ENCODE results near the gene IL37.

Gene IL37

DNA sequence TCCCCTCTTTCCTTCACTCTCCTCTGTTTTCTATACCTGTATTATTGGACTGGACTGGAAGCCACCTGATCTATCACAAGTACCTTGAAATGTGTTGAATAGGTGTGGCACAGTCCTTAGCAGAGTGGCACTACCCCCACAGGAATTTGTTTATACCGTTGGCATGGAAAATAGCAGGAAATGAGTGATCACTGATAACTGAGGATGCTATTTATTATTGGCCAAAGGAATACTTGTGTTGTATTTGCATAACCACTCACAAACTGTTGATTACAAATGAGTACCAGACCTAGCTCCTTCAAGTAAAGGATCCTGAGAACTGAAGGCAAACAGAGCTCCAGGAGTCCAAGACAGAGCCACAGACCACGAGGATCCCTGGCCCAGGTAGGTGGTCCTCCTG is at the start of gene IL37:
Gene IL37 (plus strand): TSS at position 301 of the 400 bp plus-strand sequence. CDS start 1,848 bp downstream, outside the sequence.
- DNase-seq (ENCODE audit: low read depth in 2 of 2) = no peak

- DNase-seq (ENCODE audit: low read depth in 2 of 2) = no peak
These were observed 46.9 kb upstream of the IL37 start for GRCh38 chr2:112864072-112864471.

DNA sequence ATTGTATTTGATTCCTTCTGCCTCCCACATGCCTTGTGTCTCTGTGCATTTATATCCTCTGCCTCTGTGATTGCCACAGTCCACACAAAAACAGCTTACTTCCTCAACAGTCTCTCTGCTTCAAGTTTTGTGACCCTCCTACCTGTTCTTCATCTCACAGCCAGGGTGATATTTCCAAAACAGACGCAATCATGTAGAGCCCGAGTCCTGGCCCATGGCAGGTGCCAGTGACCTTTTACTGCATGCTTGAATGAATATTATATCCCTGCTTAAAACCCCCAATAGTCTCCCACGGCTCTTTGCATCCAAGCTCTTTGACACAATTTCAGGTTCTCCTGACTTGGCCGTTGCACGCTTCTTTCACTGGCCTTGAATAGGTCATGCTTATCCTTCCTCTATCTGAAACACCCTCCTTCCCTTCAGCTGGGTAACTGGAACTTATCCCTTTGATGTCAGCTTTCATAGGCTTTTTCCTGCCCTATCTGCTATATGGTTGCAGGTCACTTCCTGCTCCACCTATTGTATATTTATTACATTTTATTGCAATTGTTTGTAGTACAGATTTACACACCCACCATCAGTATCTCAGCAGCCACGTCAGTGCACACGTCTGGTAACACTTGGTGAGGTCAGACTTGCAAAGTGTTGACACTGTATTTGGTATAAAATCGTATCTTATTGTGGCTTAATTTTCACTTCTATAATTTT is 44.7 kb upstream of the IL37 start:
- DNase-seq (ENCODE audit: low read depth in 2 of 2) = no peak

- DNase-seq (ENCODE audit: low read depth in 2 of 2) = no peak
These were observed 43.0 kb upstream of the IL37 start for GRCh38 chr2:112867701-112868631.

DNA sequence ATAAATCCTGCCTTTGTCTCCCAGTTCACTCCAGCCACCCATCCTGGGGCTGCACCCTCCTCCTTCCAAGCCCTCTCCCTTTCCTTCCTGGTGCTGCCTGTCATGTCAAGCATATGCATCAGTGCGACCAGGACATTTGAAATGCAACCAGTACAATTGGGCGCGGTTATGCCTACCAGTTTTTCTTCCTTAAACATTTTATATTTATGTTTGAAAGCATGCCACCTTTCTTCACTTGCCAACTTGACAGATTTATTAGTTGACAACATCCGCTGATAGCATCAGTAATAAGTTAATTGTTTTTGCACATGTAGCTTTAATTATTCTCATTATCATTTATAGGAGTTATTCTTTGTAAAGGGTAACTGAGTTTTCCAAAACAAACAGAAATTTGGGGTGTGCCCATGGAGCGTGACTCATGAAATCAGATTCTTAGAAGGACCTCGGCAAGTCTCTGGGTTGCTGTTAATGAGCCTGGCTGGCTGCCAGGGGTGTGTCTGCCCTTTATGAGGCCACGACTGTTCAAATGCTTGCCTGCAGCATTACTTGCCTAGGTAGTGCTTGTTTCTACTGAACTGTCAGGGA is 41.6 kb upstream of the IL37 start:
- peak in 1 of 2 donors; percentile 16 for DNase-seq (ENCODE audit: low read depth in 2 of 2)

DNA sequence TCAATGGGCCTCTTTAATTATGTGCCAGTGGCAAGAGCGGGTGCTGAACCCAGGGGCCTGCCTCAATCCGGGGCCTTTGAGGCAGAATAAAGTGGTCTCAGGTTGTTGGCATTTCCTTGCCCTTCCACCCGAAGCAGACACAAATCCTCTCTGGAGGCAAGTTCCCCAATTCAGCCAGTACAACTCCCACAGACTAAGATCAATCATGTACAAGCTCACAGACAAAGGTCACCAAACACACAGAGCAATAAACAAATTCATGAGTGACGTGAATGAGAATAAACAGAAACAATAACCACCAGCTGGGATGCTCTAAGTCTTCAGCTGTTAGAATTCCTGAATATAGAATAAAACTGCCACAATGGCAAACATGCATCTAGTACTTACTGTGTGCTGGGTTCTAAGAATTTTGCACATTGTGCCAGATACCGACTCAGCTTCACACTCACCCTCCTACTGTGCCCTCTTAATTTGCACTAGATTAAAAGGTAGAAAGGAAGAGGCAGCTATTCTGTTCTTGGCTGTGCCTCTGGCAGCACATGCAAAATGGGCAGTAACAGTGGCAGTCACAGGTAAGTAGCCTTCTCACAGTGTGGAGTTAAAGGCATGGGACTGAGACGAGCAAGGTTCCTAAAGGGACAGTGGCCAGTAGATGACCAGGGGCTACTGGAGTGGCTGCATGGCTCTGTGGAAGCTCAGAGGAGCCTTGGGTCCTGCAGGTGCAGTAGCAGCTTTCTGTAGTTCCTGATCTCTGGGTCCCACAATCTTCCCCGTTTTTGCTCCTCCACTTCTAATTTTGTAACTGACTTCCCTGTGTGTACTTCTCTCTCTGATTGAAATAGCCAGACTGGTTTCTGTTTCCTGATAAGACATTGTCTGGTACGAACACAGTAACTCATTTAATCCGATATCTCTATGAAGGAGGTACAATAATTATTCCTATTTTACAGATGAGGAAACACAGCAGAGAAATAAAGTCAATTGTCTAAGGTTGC is 39.8 kb upstream of the IL37 start:
- no peak for DNase-seq (ENCODE audit: low read depth in 2 of 2)

- no peak for DNase-seq (ENCODE audit: low read depth in 2 of 2)
These were observed 34.6 kb upstream of the IL37 start for GRCh38 chr2:112876257-112876970.

DNA sequence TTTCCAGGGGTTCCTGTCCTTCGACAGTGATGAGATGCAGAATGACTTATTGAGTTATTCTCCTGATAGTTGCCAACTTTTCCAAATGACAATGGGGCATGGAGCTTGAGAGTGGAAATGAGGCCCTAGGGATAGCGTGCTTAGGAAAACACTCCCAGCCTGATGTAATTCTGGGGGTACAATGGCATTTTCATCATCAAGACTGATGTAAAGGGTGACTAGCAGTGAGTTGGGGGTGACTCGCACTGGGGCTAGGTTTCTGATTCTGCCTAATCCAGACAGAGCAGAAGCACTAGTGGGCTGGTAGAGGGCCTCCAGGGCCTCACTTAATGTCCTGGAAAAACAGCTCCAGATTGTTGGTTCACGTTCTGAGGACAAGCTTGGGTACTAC is 34.0 kb upstream of the IL37 start:
- no peak for DNase-seq (ENCODE audit: low read depth in 2 of 2)

DNA sequence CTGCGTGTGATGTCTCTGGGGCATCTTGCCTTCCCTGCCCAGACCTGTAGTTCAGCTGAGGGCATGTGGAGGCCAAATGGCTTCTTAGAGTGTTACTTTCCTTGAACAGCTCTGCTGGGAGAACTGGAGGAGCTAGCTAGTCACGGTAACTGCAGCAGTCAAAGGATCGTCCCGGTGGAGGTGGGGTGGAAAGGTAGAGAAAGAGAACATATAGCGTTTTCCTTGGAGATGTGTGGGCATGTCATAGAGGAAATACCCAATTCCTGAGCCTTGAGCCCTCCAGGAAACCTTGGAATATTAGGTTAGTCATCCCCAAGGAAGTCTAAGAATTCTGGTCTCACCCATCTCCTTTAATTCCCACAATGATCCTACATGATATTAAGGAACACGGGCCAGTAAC is 33.5 kb upstream of the IL37 start:
- no peak for DNase-seq (ENCODE audit: low read depth in 2 of 2)

GRCh38 chr2:112879491-112880041 is 31.4 kb upstream of the IL37 start:
- DNase-seq (ENCODE audit: low read depth in 2 of 2) = no peak

GRCh38 chr2:112880091-112880531 is 30.9 kb upstream of the IL37 start:
- DNase-seq (ENCODE audit: low read depth in 2 of 2) = no peak

DNA sequence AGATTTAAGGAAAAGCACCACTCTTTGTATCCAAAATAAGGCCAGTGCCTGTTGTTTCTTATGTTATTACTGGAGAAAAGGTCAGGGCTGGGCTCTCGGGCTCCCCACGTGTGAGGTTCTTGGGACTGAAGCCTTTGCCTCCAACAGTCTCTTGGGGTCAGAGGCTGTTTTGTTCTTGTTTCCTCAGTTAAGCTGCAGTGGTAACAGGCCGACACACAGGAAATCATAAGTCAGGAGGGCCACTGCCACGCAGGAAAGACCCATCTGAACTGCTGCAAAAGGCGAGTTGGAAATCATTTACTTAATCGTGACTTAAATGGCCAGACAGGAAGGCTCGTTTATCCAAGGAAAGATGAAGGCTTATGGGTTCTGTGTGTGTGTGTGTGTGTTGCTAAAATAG is 30.3 kb upstream of the IL37 start:
- no peak for DNase-seq (ENCODE audit: low read depth in 2 of 2)

DNA sequence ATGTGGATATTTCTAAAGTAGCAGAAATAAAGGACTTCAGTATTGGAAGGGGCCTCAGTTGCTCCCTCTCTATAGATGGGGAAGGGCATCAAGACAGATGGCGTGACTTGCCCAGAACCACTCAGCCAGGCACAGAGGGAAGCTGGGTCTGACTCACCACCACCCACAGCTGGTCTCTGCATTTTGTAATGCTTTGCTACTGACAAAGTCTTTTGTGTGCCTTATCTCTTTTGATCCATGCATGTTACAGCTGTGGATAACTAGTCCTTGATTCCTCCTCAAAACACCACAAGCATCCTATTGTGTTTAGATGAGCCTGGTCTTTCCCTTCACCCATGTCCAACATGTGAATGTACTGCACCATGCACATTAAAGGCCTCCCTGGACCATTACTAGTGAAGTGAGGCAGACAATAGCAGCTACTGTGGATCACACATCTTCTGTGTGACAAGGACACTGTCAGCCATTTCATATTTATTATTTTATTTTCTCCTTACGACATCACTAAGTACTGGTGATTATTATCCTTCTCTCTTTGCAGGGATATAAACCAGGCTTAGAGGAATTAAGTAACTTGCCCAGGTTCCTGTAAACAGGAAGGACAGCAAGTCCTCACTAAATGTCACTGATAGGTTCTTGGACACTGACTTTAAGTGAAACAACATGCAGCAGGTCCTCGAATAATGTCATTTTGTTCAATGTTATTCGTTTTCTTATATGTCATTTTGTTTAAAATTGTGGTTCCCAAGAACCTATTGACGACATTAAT is 29.6 kb upstream of the IL37 start:
- peak in 1 of 2 donors; percentile 34 for DNase-seq (ENCODE audit: low read depth in 2 of 2)

GRCh38 chr2:112883669-112884068 is 27.3 kb upstream of the IL37 start:
- no peak for DNase-seq (ENCODE audit: low read depth in 2 of 2)

DNA sequence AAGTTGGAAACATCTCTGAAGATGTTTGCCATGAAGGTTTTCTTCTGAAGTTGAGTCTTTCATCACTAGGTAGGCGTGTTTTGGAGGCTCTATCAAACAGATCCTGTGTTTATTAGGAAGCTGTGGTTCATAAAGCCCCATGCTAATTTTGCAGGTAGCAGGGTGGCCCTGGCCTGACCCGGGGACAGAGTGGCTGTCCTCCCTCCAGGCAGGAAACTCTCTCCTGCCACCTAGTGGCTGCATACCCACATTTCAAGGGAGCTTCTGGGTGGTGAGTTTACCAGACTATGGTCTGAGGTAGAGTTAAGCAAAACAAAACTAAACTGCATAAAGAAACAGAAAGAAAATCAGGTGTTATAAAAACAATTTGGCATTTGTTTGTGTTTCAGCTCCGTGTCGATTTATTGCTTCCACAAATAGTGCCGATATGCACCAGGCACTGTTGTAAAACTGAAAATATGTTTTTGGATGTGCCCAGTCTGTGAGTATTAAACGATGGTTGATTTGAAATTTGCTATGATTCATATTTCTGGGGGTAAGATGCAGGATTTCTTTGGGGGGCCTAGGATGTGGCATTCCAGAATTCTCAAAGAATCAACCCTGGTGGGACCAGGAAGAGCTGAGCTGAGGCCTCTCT is 26.0 kb upstream of the IL37 start:
- DNase-seq (ENCODE audit: low read depth in 2 of 2) = peak; percentile 36 to 66

DNA sequence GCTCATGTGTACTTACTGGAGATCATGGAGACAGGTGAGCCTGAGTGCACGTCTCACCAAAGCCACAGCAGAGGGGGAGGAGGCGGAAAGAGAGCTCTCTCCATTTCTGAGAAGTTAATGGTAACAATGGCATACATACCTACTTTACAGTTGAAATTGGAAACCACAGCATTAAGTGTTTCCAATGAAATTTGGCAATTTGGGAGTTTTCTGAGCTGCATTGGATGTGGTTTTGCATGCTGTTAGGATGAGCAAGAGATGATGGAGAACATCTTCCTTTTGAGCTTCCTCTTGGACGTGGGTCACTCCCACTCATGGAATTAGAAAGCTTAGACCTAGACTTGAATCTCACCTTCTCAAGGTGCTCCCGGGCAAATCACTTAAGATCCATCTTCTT is 25.5 kb upstream of the IL37 start:
- no peak for DNase-seq (ENCODE audit: low read depth in 2 of 2)

- no peak for DNase-seq (ENCODE audit: low read depth in 2 of 2)
These were observed 24.7 kb upstream of the IL37 start for GRCh38 chr2:112886291-112886690.

DNA sequence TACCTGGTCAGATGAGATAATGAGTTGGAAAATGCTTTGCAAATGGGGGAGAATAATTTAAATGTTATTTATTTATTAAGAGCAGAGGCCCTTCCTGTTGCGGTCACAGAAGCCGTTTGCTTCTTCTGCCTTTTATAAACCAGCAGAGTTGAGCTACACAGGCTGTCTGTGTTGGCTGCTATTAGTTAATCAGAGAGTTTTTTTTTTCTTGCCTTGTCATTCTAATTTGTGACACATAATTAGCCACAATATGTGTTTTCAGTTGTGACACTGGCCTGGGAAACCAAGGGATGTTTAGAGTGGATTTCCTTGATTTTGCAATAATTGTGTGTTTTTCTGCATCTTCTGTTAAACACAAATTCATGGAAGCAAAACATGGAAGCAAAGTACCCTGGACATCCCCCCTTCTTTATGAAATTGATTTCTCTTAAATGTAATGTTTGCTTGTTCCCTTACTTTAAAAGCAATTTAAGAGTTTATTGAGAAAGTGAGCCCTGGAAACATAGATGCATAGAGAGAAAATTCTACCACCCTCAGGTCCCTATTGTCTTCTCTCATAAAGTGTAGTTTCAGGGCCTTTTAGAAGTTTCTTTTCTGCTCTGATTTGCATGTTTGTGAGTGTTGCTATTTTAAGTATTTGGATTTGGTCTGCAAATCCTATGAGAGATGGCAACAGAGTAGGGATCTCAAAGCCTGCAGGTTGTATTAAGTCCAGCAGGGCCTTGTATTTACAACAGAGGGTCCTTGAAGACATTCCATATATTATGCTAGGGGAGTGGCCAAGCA is 22.8 kb upstream of the IL37 start:
- no peak for DNase-seq (ENCODE audit: low read depth in 2 of 2)

All from stimulated activated CD8-positive, alpha-beta memory T cell treated with anti-CD3 and anti-CD28 coated beads, Interleukin-2, amount 100 ng/mL, for 48 hours (primary cell).